Osteoblast (primary cell): ENCODE measurements around the gene SEMA3B. TPM values are rescaled to one million over a fixed set of nuclear protein-coding genes. Genes with fewer than 3 reads are reported as not detected.
"Not testable (repeated sequence)": the region's sequence is repeated elsewhere in the genome, so short reads cannot be mapped to it uniquely, and the experiment has no call there.

ENCODE experiments used
- DNase-seq: peaks from one replicate; pipeline ENCODE4 v3.0.0; 2011; ENCODE audit warnings: low spot score, mixed read lengths; ENCODE audit not compliant: insufficient read length; ENCODE audit errors: missing footprints
- H2AFZ ChIP-seq: 2 replicates; pipeline ENCODE4 v1.6.0; 2011; ENCODE audit warnings: mild to moderate bottlenecking, low read length
- H3K27ac ChIP-seq: 2 replicates; pipeline ENCODE4 v1.5.1; 2011; ENCODE audit warnings: mild to moderate bottlenecking, low read depth, low read length, moderate library complexity
- H3K27me3 ChIP-seq: 2 replicates; pipeline ENCODE4 v1.6.0; 2012; ENCODE audit warnings: mild to moderate bottlenecking, control low read depth, inconsistent platforms, low read length, moderate library complexity; ENCODE audit not compliant: insufficient read depth
- H3K36me3 ChIP-seq: 2 replicates; pipeline ENCODE4 v1.5.1; 2011; ENCODE audit warnings: mild to moderate bottlenecking, low read length, control low read depth, moderate library complexity; ENCODE audit not compliant: insufficient read depth
- H3K4me1 ChIP-seq: 2 replicates; pipeline ENCODE4 v1.5.1; 2011; ENCODE audit warnings: mild to moderate bottlenecking, low read length, control low read depth, moderate library complexity; ENCODE audit not compliant: insufficient read depth
- H3K4me2 ChIP-seq: 2 replicates; pipeline ENCODE4 v1.6.0; 2011; ENCODE audit warnings: mild to moderate bottlenecking, low read length; ENCODE audit not compliant: insufficient read depth
- H3K4me3 ChIP-seq: fragments of 200-600 bp; sonication (generic); 3 replicates; pipeline ENCODE4 v1.5.1; 2012; ENCODE audit warnings: mild to moderate bottlenecking, low read length, inconsistent platforms; ENCODE audit not compliant: insufficient read depth
- H3K79me2 ChIP-seq: 2 replicates; pipeline ENCODE4 v1.6.0; 2012; ENCODE audit warnings: mild to moderate bottlenecking, low read length, control low read depth, inconsistent platforms; ENCODE audit not compliant: insufficient read depth
- H3K9me3 ChIP-seq: 2 replicates; pipeline ENCODE4 v1.5.1; 2011; ENCODE audit warnings: low read depth, low read length, control low read depth
- H4K20me1 ChIP-seq: 2 replicates; pipeline ENCODE4 v1.6.0; 2012; ENCODE audit warnings: mild to moderate bottlenecking, low read length, control low read depth; ENCODE audit not compliant: insufficient read depth
- CTCF ChIP-seq: IDR thresholded peaks from 2 replicates; pipeline ENCODE4 v1.5.1; 2011; ENCODE audit warnings: mild to moderate bottlenecking, low read depth, low read length, moderate library complexity; ENCODE audit errors: extremely low read depth
- total RNA-seq: library from RNA; depleted of rRNA; stranded (reverse); fragments of >200 nt; gene quantifications from 2 replicates; pipeline ENCODE4 v1.2.3, GENCODE V29; 2012

Gene SEMA3B
- total RNA-seq, 1 donor, result 10.1 TPM

- TF ChIP-seq CTCF, result no peak
- Histone ChIP-seq H3K4me3 (no peak overlapping the region), H3K4me1 (no peaks in the 10 kb centered on the region), H3K9me3 (no peaks in the 10 kb centered on the region), H3K79me2 (no peaks in the 10 kb centered on the region), H3K4me2 (no peak overlapping the region), H3K27me3 (no peaks in the 10 kb centered on the region), H3K36me3 (no peaks in the 10 kb centered on the region), H2AFZ (no peak overlapping the region), H3K27ac (no peak overlapping the region), H4K20me1 (no peaks in the 10 kb centered on the region)
- DNase-seq, result peak; percentile 80
Observed at GRCh38 chr3:50276762-50277101, 7.8 kb downstream of the SEMA3B start.

- no peak overlapping the region for H2AFZ ChIP-seq
- H4K20me1 ChIP-seq, result no peaks in the 10 kb centered on the region
- no peak overlapping the region for H3K4me2 ChIP-seq
- TF ChIP-seq CTCF, result no peak
- peak; percentile 85 for DNase-seq
- no peak overlapping the region for H3K4me3 ChIP-seq
- no peaks in the 10 kb centered on the region for H3K27me3 ChIP-seq
- no peak overlapping the region for H3K27ac ChIP-seq
- H3K9me3 ChIP-seq, result no peaks in the 10 kb centered on the region
- H3K79me2 ChIP-seq, result no peaks in the 10 kb centered on the region
- H3K36me3 ChIP-seq, result no peaks in the 10 kb centered on the region
- no peaks in the 10 kb centered on the region for H3K4me1 ChIP-seq
Observed at GRCh38 chr3:50278123-50278879, 9.4 kb downstream of the SEMA3B start.

- Histone ChIP-seq H2AFZ (no peak within 1 kb of the TSS), H3K36me3 (no peaks in the 10 kb centered on the region), H3K4me1 (no peaks in the 10 kb centered on the region), H3K27me3 (no peaks in the 10 kb centered on the region), H3K79me2 (no peaks in the 10 kb centered on the region), H4K20me1 (no peaks in the 10 kb centered on the region), H3K27ac (no peak within 1 kb of the TSS), H3K9me3 (no peaks in the 10 kb centered on the region), H3K4me2 (no peak within 1 kb of the TSS), H3K4me3 (no peak within 1 kb of the TSS)
- DNase-seq, result no peak
- TF ChIP-seq CTCF, result no peak
Observed at GRCh38 chr3:50278880-50279224, 9.9 kb downstream of the SEMA3B start, which contains the start of gene LSMEM2. Gene LSMEM2 (plus strand): TSS chr3:50279087. CDS start chr3:50279114, 27 bp downstream.

- Histone ChIP-seq H3K36me3 (no peaks in the 10 kb centered on the region), H3K27ac (no peak overlapping the region), H4K20me1 (no peaks in the 10 kb centered on the region), H3K27me3 (no peaks in the 10 kb centered on the region), H3K4me3 (no peak overlapping the region), H3K4me2 (no peak overlapping the region), H3K79me2 (no peaks in the 10 kb centered on the region), H3K9me3 (no peaks in the 10 kb centered on the region), H2AFZ (no peak overlapping the region), H3K4me1 (no peaks in the 10 kb centered on the region)
- DNase-seq, result no peak
- no peak for TF ChIP-seq CTCF
Observed at GRCh38 chr3:50279255-50280016, 10.5 kb downstream of the SEMA3B start.

- not testable (repeated sequence) for H3K4me1 ChIP-seq, H3K4me2 ChIP-seq, H3K9me3 ChIP-seq, H2AFZ ChIP-seq, H3K27me3 ChIP-seq, H4K20me1 ChIP-seq, H3K27ac ChIP-seq, H3K79me2 ChIP-seq, H3K4me3 ChIP-seq, DNase-seq
- peaks cover 18% of the 10 kb centered on the region for H3K36me3 ChIP-seq
Observed at GRCh38 chr3:50284121-50284520, 15.2 kb downstream of the SEMA3B start.
